Natural killer cell (primary cell): ENCODE measurements around the gene STX16. TPM values are rescaled to one million over a fixed set of nuclear protein-coding genes. Genes with fewer than 3 reads are reported as not detected.

ENCODE experiments used
- ATAC-seq, 3 donors: fragments of 150-1000 bp in 2 of 3; fragments of 200-7000 bp in 1 of 3; cut with Tn5 transposase; 1 replicate in 1 of 3; 2 replicates in 2 of 3; pipeline ENCODE4 v1.10.0; 2021; ENCODE audit warnings: mild to moderate bottlenecking in 2 of 3, moderate library complexity in 2 of 3
- DNase-seq, 2 donors: peaks; one replicate each; pipeline versions ENCODE4 v3.0.0 to v3.0.0-alpha.2; 2013 to 2021; ENCODE audit warnings: mixed read lengths in 1 of 2
- H3K27ac ChIP-seq: one replicate; pipeline ENCODE4 v1.5.1; 2013; ENCODE audit warnings: mild to moderate bottlenecking, low read length
- H3K27me3 ChIP-seq: one replicate; pipeline ENCODE4 v1.6.1; 2013; ENCODE audit warnings: low read length; ENCODE audit not compliant: control insufficient read depth, insufficient read depth
- H3K36me3 ChIP-seq: one replicate; pipeline ENCODE4 v1.6.1; 2013; ENCODE audit warnings: low read length; ENCODE audit not compliant: control insufficient read depth, insufficient read depth
- H3K4me1 ChIP-seq: one replicate; pipeline ENCODE4 v1.6.1; 2013; ENCODE audit warnings: low read length; ENCODE audit not compliant: control insufficient read depth, insufficient read depth
- H3K4me3 ChIP-seq: one replicate; pipeline ENCODE4 v1.5.1; 2013; ENCODE audit warnings: low read length
- H3K9me3 ChIP-seq: one replicate; pipeline ENCODE4 v1.6.1; 2013; ENCODE audit warnings: low read length; ENCODE audit not compliant: control insufficient read depth, insufficient read depth
- H3K27ac Mint-ChIP-seq, 2 donors: one replicate each; pipeline ENCODE4 v1.8.0; 2022; ENCODE audit warnings: mild to moderate bottlenecking in 2 of 2, mixed read lengths in 2 of 2, moderate library complexity in 1 of 2
- H3K27me3 Mint-ChIP-seq, 2 donors: one replicate each; pipeline ENCODE4 v1.8.0; 2022; ENCODE audit warnings: low read depth in 2 of 2, mixed read lengths in 2 of 2
- H3K36me3 Mint-ChIP-seq: one replicate; pipeline ENCODE4 v1.8.0; 2022; ENCODE audit warnings: mixed read lengths
- H3K4me1 Mint-ChIP-seq, 2 donors: one replicate each; pipeline ENCODE4 v1.8.0; 2022; ENCODE audit warnings: mixed read lengths in 2 of 2
- H3K4me3 Mint-ChIP-seq: one replicate; pipeline ENCODE4 v1.8.0; 2022; ENCODE audit warnings: mild to moderate bottlenecking, moderate library complexity, mixed read lengths
- H3K9me3 Mint-ChIP-seq, 2 donors: one replicate each; pipeline ENCODE4 v1.8.0; 2022; ENCODE audit warnings: mixed read lengths in 2 of 2
- CTCF ChIP-seq: fragments of 200-600 bp; IDR thresholded peaks from one replicate; pipeline ENCODE4 v1.8.0; 2022; ENCODE audit warnings: antibody characterized with exemption
- WGBS: methylation state at CpG from one replicate; pipeline ENCODE4 v1.1.7; 2013; ENCODE audit warnings: missing lambda C conversion rate; ENCODE audit not compliant: insufficient coverage; 5-methylcytosine and 5-hydroxymethylcytosine counted together
- intact Hi-C: fragments of 100-400 bp; cut with micrococcal nuclease; formaldehyde crosslinking; loops from one replicate; pipeline ENCODE4 v1.14.2; 2022
- total RNA-seq, 4 donors: library from RNA; stranded (reverse); fragments of 120-200 nt in 1 of 4; gene quantifications; one replicate each; pipeline versions ENCODE4 v1.2.3 to v1.2.4, GENCODE V29; 2013 to 2022

The STX16 gene
- total RNA-seq, 3 donors from 2014 or later (not counting 1 experiment from before 2014, with no cell fraction given): 136 to 146 (median 143) TPM

DNA sequence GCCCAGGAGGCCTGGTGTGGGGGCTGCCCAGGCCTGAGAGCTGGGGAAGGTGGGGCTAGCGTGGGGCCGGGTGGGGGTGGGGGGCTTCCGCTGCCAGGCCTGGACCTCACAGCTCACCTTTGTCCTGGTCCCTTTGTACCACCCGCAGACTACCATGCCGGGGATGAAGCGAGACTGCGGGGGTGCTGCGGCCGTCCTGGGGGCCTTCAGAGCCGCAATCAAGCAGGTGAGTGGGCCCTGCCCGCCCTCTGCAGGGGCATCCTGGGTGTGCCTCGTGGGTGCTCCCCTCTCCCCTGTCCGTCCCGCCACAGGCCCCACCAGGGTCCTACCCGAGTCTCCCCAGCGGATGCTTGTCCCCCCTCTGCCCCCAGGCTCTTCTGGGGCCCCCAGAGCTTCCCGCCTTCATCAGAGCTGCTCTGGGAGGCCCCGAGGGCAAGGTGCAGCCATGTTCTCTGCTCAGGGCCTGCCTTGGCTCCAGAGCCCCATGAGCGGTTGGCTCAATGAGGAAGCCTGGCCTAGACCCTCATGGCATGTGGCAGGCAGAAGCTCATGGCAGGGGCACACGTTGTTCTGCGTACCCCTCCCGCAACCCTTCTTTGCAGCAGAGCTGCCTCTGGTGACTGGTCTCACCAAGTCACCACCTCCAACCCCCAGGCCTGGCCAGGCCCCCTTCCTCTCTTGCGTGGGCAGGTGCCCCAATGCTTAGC, 56.0 kb downstream of the STX16 start:
- WGBS: 96% methylated on average over 22 of the region's 23 CpGs
- H3K4me3 ChIP-seq: no peak overlapping the region
- Mint-ChIP-seq H3K27me3 (no peaks in the 10 kb centered on the region), H3K36me3 (no peaks in the 10 kb centered on the region), H3K4me1 (no peaks in the 10 kb centered on the region), H3K4me3 (no peak overlapping the region), H3K27ac (no peak overlapping the region), H3K9me3 (no peaks in the 10 kb centered on the region)
- intact Hi-C loops: no loop called here
- no peaks in the 10 kb centered on the region for H3K27me3 ChIP-seq
- H3K9me3 ChIP-seq: no peaks in the 10 kb centered on the region
- no peak for ATAC-seq
- H3K4me1 ChIP-seq: no peaks in the 10 kb centered on the region
- no peak for TF ChIP-seq CTCF
- no peak for DNase-seq
- peaks cover 15% of the 10 kb centered on the region for H3K36me3 ChIP-seq
- H3K27ac ChIP-seq: no peak overlapping the region

GRCh38 chr20:58707770-58708169, 56.7 kb downstream of the STX16 start:
- no peak for ATAC-seq

GRCh38 chr20:58708246-58708931, 57.3 kb downstream of the STX16 start:
- H3K36me3 Mint-ChIP-seq: no peaks in the 10 kb centered on the region
- no peaks in the 10 kb centered on the region for H3K9me3 Mint-ChIP-seq
- no peak for TF ChIP-seq CTCF
- Histone ChIP-seq H3K27ac (no peak overlapping the region), H3K9me3 (no peaks in the 10 kb centered on the region), H3K27me3 (no peaks in the 10 kb centered on the region), H3K4me1 (no peaks in the 10 kb centered on the region), H3K4me3 (no peak overlapping the region), H3K36me3 (peaks cover 11% of the 10 kb centered on the region)
- H3K27me3 Mint-ChIP-seq: no peaks in the 10 kb centered on the region
- no peak for ATAC-seq
- no peak overlapping the region for H3K27ac Mint-ChIP-seq
- no peaks in the 10 kb centered on the region for H3K4me1 Mint-ChIP-seq
- no peak for DNase-seq
- intact Hi-C loops: no loop called here
- no peak overlapping the region for H3K4me3 Mint-ChIP-seq
- 95% methylated on average over 28 of the region's 28 CpGs for WGBS

More at GRCh38 chr20:58707770-58708169, 56.7 kb downstream of the STX16 start:
- no peaks in the 10 kb centered on the region for H3K4me1 Mint-ChIP-seq
- no peak overlapping the region for H3K27ac Mint-ChIP-seq
- intact Hi-C loops: no loop called here
- Histone ChIP-seq H3K9me3 (no peaks in the 10 kb centered on the region), H3K4me3 (no peak overlapping the region), H3K27ac (no peak overlapping the region), H3K27me3 (no peaks in the 10 kb centered on the region), H3K36me3 (peaks cover 15% of the 10 kb centered on the region), H3K4me1 (no peaks in the 10 kb centered on the region)
- H3K27me3 Mint-ChIP-seq: no peaks in the 10 kb centered on the region
- no peak overlapping the region for H3K4me3 Mint-ChIP-seq
- no peak for TF ChIP-seq CTCF
- no peak for DNase-seq
- WGBS: 94% methylated on average over 10 of the region's 10 CpGs
- no peaks in the 10 kb centered on the region for H3K36me3 Mint-ChIP-seq
- no peaks in the 10 kb centered on the region for H3K9me3 Mint-ChIP-seq
